Spleen (tissue), 11 donors: ENCODE measurements around the gene BPIFA3. TPM values are rescaled to one million over a fixed set of nuclear protein-coding genes. Genes with fewer than 3 reads are reported as not detected.

Experiments
- DNase-seq: peaks from one replicate; pipeline ENCODE4 v3.0.0-alpha.2; 2020
- H3K27ac ChIP-seq, 8 donors: fragments of 200-600 bp; sonication (generic) in 7 of 8; 1 replicate in 4 of 8; 2 replicates in 4 of 8; pipeline versions ENCODE4 v1.5.0 to v1.8.0; 2016 to 2021; ENCODE audit warnings: inconsistent platforms in 4 of 8, mild to moderate bottlenecking in 4 of 8, moderate library complexity in 1 of 8
- H3K27me3 ChIP-seq, 7 donors: fragments of 200-600 bp; sonication (generic) in 6 of 7; replicated peaks in 1 of 7; 1 replicate in 4 of 7; 2 replicates in 3 of 7; pipeline versions ENCODE4 v1.5.0 to v1.8.0; 2016 to 2021; ENCODE audit warnings: inconsistent platforms in 3 of 7, mild to moderate bottlenecking in 1 of 7
- H3K36me3 ChIP-seq, 6 donors: fragments of 200-600 bp; sonication (generic) in 5 of 6; 1 replicate in 4 of 6; 2 replicates in 2 of 6; pipeline versions ENCODE4 v1.5.0 to v1.8.0; 2016 to 2021; ENCODE audit warnings: inconsistent platforms in 2 of 6
- H3K4me1 ChIP-seq, 6 donors: fragments of 200-600 bp; sonication (generic) in 5 of 6; 1 replicate in 3 of 6; 2 replicates in 3 of 6; pipeline versions ENCODE4 v1.5.0 to v1.8.0; 2016 to 2021; ENCODE audit warnings: inconsistent platforms in 3 of 6
- H3K4me3 ChIP-seq, 8 donors: fragments of 200-600 bp; sonication (generic) in 7 of 8; 1 replicate in 4 of 8; 2 replicates in 4 of 8; pipeline versions ENCODE4 v1.5.0 to v1.8.0; 2016 to 2021; ENCODE audit warnings: inconsistent platforms in 4 of 8, mild to moderate bottlenecking in 4 of 8, moderate library complexity in 2 of 8
- H3K9me3 ChIP-seq, 8 donors: fragments of 200-600 bp; sonication (generic) in 7 of 8; 1 replicate in 4 of 8; 2 replicates in 4 of 8; pipeline versions ENCODE4 v1.5.0 to v1.8.0; 2016 to 2021; ENCODE audit warnings: inconsistent platforms in 4 of 8
- CTCF ChIP-seq, 11 experiments: fragments of 200-600 bp in 7 of 11; fragments of 450-650 bp in 4 of 11; sonication (generic) in 4 of 11; IDR thresholded peaks in 8 of 11; conservative IDR thresholded peaks in 3 of 11; 1 replicate in 7 of 11; 2 replicates in 4 of 11; pipeline versions ENCODE4 v1.4.0 to v1.8.0; 2016 to 2021; ENCODE audit warnings: antibody characterized with exemption in 11 of 11, inconsistent platforms in 4 of 11, mild to moderate bottlenecking in 1 of 11
- POLR2A ChIP-seq, 3 donors: fragments of 450-650 bp; IDR thresholded peaks; one replicate each; pipeline ENCODE4 v1.5.1; 2017; ENCODE audit warnings: antibody characterized with exemption in 3 of 3, mild to moderate bottlenecking in 1 of 3
- POLR2AphosphoS5 ChIP-seq, 3 donors: sonication (generic); formaldehyde crosslinking; IDR thresholded peaks; one replicate each; pipeline ENCODE4 v1.5.1; 2017; ENCODE audit warnings: antibody characterized with exemption in 3 of 3
- WGBS, 5 donors: extraction: QIAGEN DNeasy Blood & Tissue Kit in 3 of 5; methylation state at CpG; one replicate each; pipeline versions ENCODE4 v1.1.5 to v1.1.7; 2013 to 2018; 5-methylcytosine and 5-hydroxymethylcytosine counted together
- intact Hi-C: fragments of 100-400 bp; cut with DNase I; formaldehyde crosslinking; loops from one replicate; pipeline ENCODE4 v1.15.0; 2023; ENCODE audit warnings: low total_unique reads
- polyA plus RNA-seq, 3 donors: library from polyadenylated mRNA; stranded (reverse); fragments of 200-250 nt; gene quantifications; one replicate each; pipeline ENCODE4 v1.2.1, GENCODE V29; 2013
- total RNA-seq, 7 donors: library from RNA; depleted of rRNA in 3 of 7; stranded (reverse); fragments of >200 nt in 3 of 7; fragmentation: NEBNext Ultra II Directional in 4 of 7; extraction: Animal tissue kit (Norgen Biotek cat#: 25700) in 4 of 7; gene quantifications; one replicate each; pipeline versions ENCODE4 v1.1.0 to v1.2.1, GENCODE V29; 2016 to 2021
- donor health status: healthy with polysubstance abuse.
- donor health status: DM: no; HTN: no; CAD: no; lungs with moderate emphysema.
- donor health status: DM: no; HTN: no; CAD: no.
- donor health status: Bipolar disorder and iron deficiency.
- donor health status: healthy.
- donor health status: DM: no; HTN: no; CAD: no.
- donor health status: DM: yes; HTN: yes; CAD: no.

BPIFA3 gene
- total and polyA plus RNA-seq, 10 donors: not detected

DNA sequence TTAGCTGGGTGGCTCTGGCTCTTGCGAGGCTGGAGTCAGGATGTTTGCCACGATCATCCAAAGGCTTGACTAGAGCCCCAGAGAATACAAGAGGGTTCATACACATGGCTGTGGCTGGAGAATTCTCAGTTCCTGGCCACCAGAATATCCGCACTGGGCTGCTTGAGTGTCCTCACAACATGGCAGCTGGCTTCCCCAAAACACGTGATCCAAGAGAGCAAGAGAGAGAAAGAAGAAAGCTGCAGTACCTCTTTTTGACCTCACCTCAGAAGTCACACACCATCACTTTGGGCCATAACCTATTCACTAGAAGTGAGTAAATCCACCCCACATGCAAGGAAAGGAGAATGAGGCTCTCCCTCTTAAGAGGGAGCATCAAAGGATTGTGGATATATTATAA lies 44.3 kb downstream of the BPIFA3 start:
- TF ChIP-seq CTCF (IDR thresholded peaks at IDR 0.05 in 8 of 11, conservative IDR thresholded peaks at IDR 0.05 in 3 of 11) (no peak), POLR2A (IDR thresholded peaks at IDR 0.05) (no peak), POLR2AphosphoS5 (IDR thresholded peaks at IDR 0.05) (no peak)
- intact Hi-C loops: no loop called here
- Histone ChIP-seq H3K4me3 (no peak overlapping the region), H3K36me3 (no peaks in the 10 kb centered on the region), H3K27me3 (peaks cover 0 to 54% (median 0%) of the 10 kb centered on the region in 7 donors), H3K4me1 (peaks cover 0 to 13% (median 3%) of the 10 kb centered on the region in 6 donors), H3K27ac (peak overlapping the region in 4 of 8 donors; percentile 32 to 54 (median 43)), H3K9me3 (peaks cover 0 to 7% (median 0%) of the 10 kb centered on the region in 8 donors)
- no peak for DNase-seq
- WGBS, 5 donors: 58 to 77% (median 68%) methylated on average over 4 of the region's 4 CpGs

GRCh38 chr20:33262658-33263065 lies 45.5 kb downstream of the BPIFA3 start:
- peaks cover 0 to 7% (median 0%) of the 10 kb centered on the region in 8 donors for H3K9me3 ChIP-seq
- H3K36me3 ChIP-seq: no peaks in the 10 kb centered on the region
- WGBS, 5 donors: 29 to 41% (median 34%) methylated on average over 5 of the region's 5 CpGs
- intact Hi-C loops: no loop called here
- H3K27ac ChIP-seq: peak overlapping the region in 3 of 8 donors; percentile 32 to 54 (median 46)
- H3K4me3 ChIP-seq: no peak overlapping the region
- H3K4me1 ChIP-seq: peaks cover 0 to 14% (median 4%) of the 10 kb centered on the region in 6 donors
- peaks cover 0 to 66% (median 0%) of the 10 kb centered on the region in 7 donors for H3K27me3 ChIP-seq
- TF ChIP-seq CTCF (IDR thresholded peaks at IDR 0.05 in 8 of 11, conservative IDR thresholded peaks at IDR 0.05 in 3 of 11) (peak in 3 of 11 experiments; percentile 25 to 43 (median 28)), POLR2A (IDR thresholded peaks at IDR 0.05) (no peak), POLR2AphosphoS5 (IDR thresholded peaks at IDR 0.05) (no peak)
- no peak for DNase-seq

DNA sequence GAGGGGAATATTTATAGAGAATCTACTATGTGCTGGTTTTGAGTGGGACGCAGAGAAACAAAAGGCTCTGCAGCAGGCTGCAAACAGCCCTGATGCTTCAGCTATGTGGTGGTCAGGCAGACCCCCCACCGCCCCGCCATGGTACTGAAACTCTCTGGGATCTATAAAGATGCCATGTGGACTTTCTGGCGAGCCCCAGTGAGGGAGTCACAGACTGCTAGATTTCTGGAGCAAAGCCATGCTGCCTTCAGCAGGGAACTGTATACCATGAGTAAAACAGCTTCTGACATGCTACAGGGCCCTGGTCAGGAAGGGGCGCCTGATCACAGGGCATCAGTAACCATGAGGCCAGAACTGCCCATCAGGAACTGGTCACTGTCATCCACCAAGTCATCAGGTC lies 46.6 kb downstream of the BPIFA3 start:
- Histone ChIP-seq H3K27me3 (peaks cover 0 to 77% (median 0%) of the 10 kb centered on the region in 7 donors), H3K36me3 (no peaks in the 10 kb centered on the region), H3K9me3 (peaks cover 0 to 7% (median 0%) of the 10 kb centered on the region in 8 donors), H3K4me3 (no peak overlapping the region), H3K4me1 (peaks cover 0 to 18% (median 8%) of the 10 kb centered on the region in 6 donors), H3K27ac (no peak overlapping the region)
- TF ChIP-seq POLR2A (IDR thresholded peaks at IDR 0.05) (no peak), CTCF (IDR thresholded peaks at IDR 0.05 in 8 of 11, conservative IDR thresholded peaks at IDR 0.05 in 3 of 11) (no peak), POLR2AphosphoS5 (IDR thresholded peaks at IDR 0.05) (no peak)
- intact Hi-C loops: no loop called here
- no peak for DNase-seq
- 80 to 92% (median 89%) methylated on average over 5 of the region's 5 CpGs for WGBS, 5 donors

DNA sequence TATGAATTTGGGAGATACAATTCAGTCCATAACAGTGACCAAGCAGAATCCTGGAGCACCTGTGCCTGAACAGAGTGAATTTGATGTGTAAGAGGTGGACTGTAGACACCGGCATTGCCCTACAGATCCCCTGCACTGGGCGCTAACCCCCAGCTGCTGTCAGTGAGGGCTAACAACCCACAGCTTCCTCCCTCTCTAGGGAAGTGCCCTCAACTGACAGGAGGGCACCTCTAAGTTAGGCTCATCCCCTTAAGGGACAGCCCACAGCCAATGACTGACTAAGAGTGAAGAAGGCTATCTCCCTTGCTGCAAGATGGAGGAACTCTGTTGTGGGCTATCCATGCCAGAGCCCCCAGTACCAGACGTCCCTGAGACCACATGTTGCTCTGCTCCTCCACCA lies 50.5 kb downstream of the BPIFA3 start:
- no peak for DNase-seq
- H3K9me3 ChIP-seq: no peaks in the 10 kb centered on the region
- no peaks in the 10 kb centered on the region for H3K36me3 ChIP-seq
- H3K27ac ChIP-seq: no peak overlapping the region
- H3K4me3 ChIP-seq: no peak overlapping the region
- WGBS, 5 donors: 17 to 49% (median 29%) methylated on average over 3 of the region's 3 CpGs
- TF ChIP-seq POLR2A (IDR thresholded peaks at IDR 0.05) (no peak), POLR2AphosphoS5 (IDR thresholded peaks at IDR 0.05) (no peak), CTCF (IDR thresholded peaks at IDR 0.05 in 8 of 11, conservative IDR thresholded peaks at IDR 0.05 in 3 of 11) (no peak)
- intact Hi-C loops: no loop called here
- H3K27me3 ChIP-seq: peaks cover 0 to 55% (median 0%) of the 10 kb centered on the region in 7 donors
- H3K4me1 ChIP-seq: peaks cover 0 to 21% (median 5%) of the 10 kb centered on the region in 6 donors
